CD14-positive monocyte (primary cell): Measurements from ENCODE around the gene CTNNA3. TPM values are rescaled to one million over a fixed set of nuclear protein-coding genes. Genes with fewer than 3 reads are reported as not detected.

Experiments used
- DNase-seq, 3 donors: peaks; one replicate each; pipeline ENCODE4 v3.0.0-alpha.2; 2011 to 2022
- H2AFZ ChIP-seq: 2 replicates; pipeline ENCODE4 v1.6.0; 2012; ENCODE audit warnings: mild to moderate bottlenecking, low read depth, low read length, inconsistent platforms; ENCODE audit not compliant: insufficient read depth, poor library complexity, severe bottlenecking
- H3K27ac ChIP-seq, 2 donors: 1 replicate in 1 of 2; 2 replicates in 1 of 2; pipeline ENCODE4 v1.5.1; 2012 to 2013; ENCODE audit warnings: low read length in 2 of 2, control low read depth in 1 of 2, inconsistent platforms in 1 of 2, low read depth in 1 of 2, mild to moderate bottlenecking in 1 of 2
- H3K27me3 ChIP-seq, 2 donors: one replicate each; pipeline versions ENCODE4 v1.6.0 to v1.6.1; 2011 to 2013; ENCODE audit warnings: low read length in 2 of 2; ENCODE audit not compliant: control insufficient read depth in 2 of 2, insufficient read depth in 2 of 2
- H3K36me3 ChIP-seq, 2 donors: replicated peaks in 1 of 2; 1 replicate in 1 of 2; 2 replicates in 1 of 2; pipeline versions ENCODE4 v1.5.1 to v1.6.1; 2012 to 2013; ENCODE audit warnings: low read length in 2 of 2, control low read depth in 1 of 2, inconsistent platforms in 1 of 2, mild to moderate bottlenecking in 1 of 2; ENCODE audit not compliant: insufficient read depth in 2 of 2, control insufficient read depth in 1 of 2
- H3K4me1 ChIP-seq, 2 donors: 1 replicate in 1 of 2; 2 replicates in 1 of 2; pipeline versions ENCODE4 v1.5.1 to v1.6.1; 2012 to 2013; ENCODE audit warnings: low read length in 2 of 2, control low read depth in 1 of 2, inconsistent platforms in 1 of 2, mild to moderate bottlenecking in 1 of 2, moderate library complexity in 1 of 2; ENCODE audit not compliant: insufficient read depth in 2 of 2, control insufficient read depth in 1 of 2
- H3K4me2 ChIP-seq: replicated peaks from 2 replicates; pipeline ENCODE3; 2012; ENCODE audit warnings: low read length, moderate library complexity, mild to moderate bottlenecking; ENCODE audit not compliant: poor library complexity, severe bottlenecking; ENCODE audit errors: extremely low read depth
- H3K4me3 ChIP-seq, 3 experiments: fragments of 200-600 bp in 1 of 3; sonication (generic) in 1 of 3; replicated peaks in 1 of 3; 1 replicate in 2 of 3; 2 replicates in 1 of 3; pipeline ENCODE4 v1.5.1; 2011 to 2013; ENCODE audit warnings: low read length in 3 of 3, mild to moderate bottlenecking in 3 of 3, control low read depth in 2 of 3, low read depth in 2 of 3, inconsistent platforms in 1 of 3, moderate library complexity in 1 of 3
- H3K79me2 ChIP-seq: 2 replicates; pipeline ENCODE4 v1.6.0; 2012; ENCODE audit warnings: mild to moderate bottlenecking, control low read depth, inconsistent platforms, low read length, moderate library complexity; ENCODE audit not compliant: insufficient read depth
- H3K9ac ChIP-seq: 2 replicates; pipeline ENCODE4 v1.6.0; 2017; ENCODE audit warnings: low read length, mild to moderate bottlenecking; ENCODE audit not compliant: insufficient read depth, poor library complexity, severe bottlenecking
- H3K9me3 ChIP-seq, 2 donors: replicated peaks in 1 of 2; 1 replicate in 1 of 2; 2 replicates in 1 of 2; pipeline versions ENCODE4 v1.5.1 to v1.6.1; 2012 to 2013; ENCODE audit warnings: low read length in 2 of 2, control low read depth in 1 of 2; ENCODE audit not compliant: control insufficient read depth in 1 of 2, insufficient read depth in 1 of 2
- H4K20me1 ChIP-seq: 2 replicates; pipeline ENCODE4 v1.6.0; 2012; ENCODE audit warnings: mild to moderate bottlenecking, low read length, control low read depth, moderate library complexity; ENCODE audit not compliant: insufficient read depth
- H3K27ac Mint-ChIP-seq, 7 donors: one replicate each; pipeline ENCODE4 v1.8.0; 2020; ENCODE audit warnings: mild to moderate bottlenecking in 7 of 7, mixed read lengths in 7 of 7, moderate library complexity in 6 of 7, inconsistent platforms in 2 of 7
- H3K27me3 Mint-ChIP-seq, 3 donors: one replicate each; pipeline ENCODE4 v1.8.0; 2021 to 2022; ENCODE audit warnings: low read depth in 3 of 3, mild to moderate bottlenecking in 3 of 3, mixed read lengths in 3 of 3, moderate library complexity in 3 of 3, inconsistent platforms in 1 of 3
- H3K36me3 Mint-ChIP-seq, 2 donors: one replicate each; pipeline ENCODE4 v1.8.0; 2020; ENCODE audit warnings: mixed read lengths in 2 of 2, inconsistent platforms in 1 of 2, mild to moderate bottlenecking in 1 of 2
- H3K4me1 Mint-ChIP-seq: one replicate; pipeline ENCODE4 v1.8.0; 2020; ENCODE audit warnings: mild to moderate bottlenecking, mixed read lengths
- H3K4me3 Mint-ChIP-seq, 2 donors: one replicate each; pipeline ENCODE4 v1.8.0; 2020; ENCODE audit warnings: mild to moderate bottlenecking in 2 of 2, mixed read lengths in 2 of 2, moderate library complexity in 1 of 2
- H3K9me3 Mint-ChIP-seq, 7 donors: one replicate each; pipeline ENCODE4 v1.8.0; 2020 to 2022; ENCODE audit warnings: mixed read lengths in 7 of 7, mild to moderate bottlenecking in 6 of 7, moderate library complexity in 6 of 7, inconsistent platforms in 2 of 7
- CTCF ChIP-seq: fragments of 200-600 bp; IDR thresholded peaks from one replicate; pipeline ENCODE4 v1.8.0; 2022; ENCODE audit warnings: antibody characterized with exemption, mild to moderate bottlenecking
- WGBS: methylation state at CpG from one replicate; pipeline ENCODE4 v1.1.5; 2013; ENCODE audit warnings: missing lambda C conversion rate; ENCODE audit not compliant: insufficient coverage; 5-methylcytosine and 5-hydroxymethylcytosine counted together
- intact Hi-C, 2 donors: fragments of 100-400 bp; cut with micrococcal nuclease; formaldehyde crosslinking; loops; one replicate each; pipeline versions ENCODE4 v1.15.0 to v1.15.1; 2023
- polyA plus RNA-seq, 3 donors: library from polyadenylated mRNA; depleted of rRNA in 1 of 3; unstranded in 2 of 3; stranded (reverse) in 1 of 3; fragments of 300-500 nt in 2 of 3; fragments of >200 nt in 1 of 3; fragmentation: Illumina TruSeq in 2 of 3; gene quantifications; 1 replicate in 2 of 3; 2 replicates in 1 of 3; pipeline ENCODE4 v1.2.3, GENCODE V29; 2012 to 2021

CTNNA3 gene
- polyA plus RNA-seq, 3 donors = not detected

- Mint-ChIP-seq H3K27ac (no peak overlapping the region), H3K27me3 (peaks cover 0 to 4% (median 0%) of the 10 kb centered on the region in 3 donors)
- intact Hi-C loops = no loop called here
Observed at GRCh38 chr10:67609996-67610793, 85.8 kb downstream of the CTNNA3 start.

GRCh38 chr10:67608001-67608400 lies 88.0 kb downstream of the CTNNA3 start:
- peaks cover 0 to 5% (median 0%) of the 10 kb centered on the region in 3 donors for H3K27me3 Mint-ChIP-seq
- H3K36me3 Mint-ChIP-seq = no peaks in the 10 kb centered on the region
- no peak overlapping the region for H3K27ac Mint-ChIP-seq
- H3K4me3 Mint-ChIP-seq = no peak overlapping the region
- H3K4me1 Mint-ChIP-seq = no peaks in the 10 kb centered on the region
- Histone ChIP-seq H3K4me3 (no peak overlapping the region), H3K27ac (no peak overlapping the region), H3K79me2 (no peaks in the 10 kb centered on the region), H3K27me3 (no peaks in the 10 kb centered on the region), H4K20me1 (no peaks in the 10 kb centered on the region), H3K9me3 (no peaks in the 10 kb centered on the region), H3K4me1 (no peaks in the 10 kb centered on the region), H3K4me2 (no peak overlapping the region), H3K9ac (no peak overlapping the region), H3K36me3 (no peaks in the 10 kb centered on the region), H2AFZ (no peak overlapping the region)
- H3K9me3 Mint-ChIP-seq = peaks cover 0 to 4% (median 0%) of the 10 kb centered on the region in 7 donors
- no peak for DNase-seq
- TF ChIP-seq CTCF = no peak
- WGBS = 100% methylated on average over 2 of the region's 2 CpGs
- intact Hi-C loops = no loop called here

More at GRCh38 chr10:67609996-67610793, 85.8 kb downstream of the CTNNA3 start:
- H3K4me2 ChIP-seq = no peak overlapping the region
- no peaks in the 10 kb centered on the region for H4K20me1 ChIP-seq
- no peak overlapping the region for H3K4me3 Mint-ChIP-seq
- no peaks in the 10 kb centered on the region for H3K36me3 Mint-ChIP-seq
- H2AFZ ChIP-seq = no peak overlapping the region
- H3K9me3 Mint-ChIP-seq = peaks cover 0 to 6% (median 2%) of the 10 kb centered on the region in 7 donors
- DNase-seq = no peak
- H3K9me3 ChIP-seq = no peaks in the 10 kb centered on the region
- TF ChIP-seq CTCF = no peak
- no CpG with 5 or more reads among the region's 6 CpGs for WGBS
- no peaks in the 10 kb centered on the region for H3K27me3 ChIP-seq
- no peaks in the 10 kb centered on the region for H3K36me3 ChIP-seq
- H3K4me1 ChIP-seq = no peaks in the 10 kb centered on the region
- H3K9ac ChIP-seq = no peak overlapping the region
- H3K79me2 ChIP-seq = no peaks in the 10 kb centered on the region
- H3K4me1 Mint-ChIP-seq = no peaks in the 10 kb centered on the region
- no peak overlapping the region for H3K27ac ChIP-seq
- H3K4me3 ChIP-seq = no peak overlapping the region
